ENCODE results near the gene DNAJB8. TPM values are rescaled to one million over a fixed set of nuclear protein-coding genes. Genes with fewer than 3 reads are reported as not detected.

Gene DNAJB8
- total RNA-seq, 4 donors from 2014 or later = not detected

DNA sequence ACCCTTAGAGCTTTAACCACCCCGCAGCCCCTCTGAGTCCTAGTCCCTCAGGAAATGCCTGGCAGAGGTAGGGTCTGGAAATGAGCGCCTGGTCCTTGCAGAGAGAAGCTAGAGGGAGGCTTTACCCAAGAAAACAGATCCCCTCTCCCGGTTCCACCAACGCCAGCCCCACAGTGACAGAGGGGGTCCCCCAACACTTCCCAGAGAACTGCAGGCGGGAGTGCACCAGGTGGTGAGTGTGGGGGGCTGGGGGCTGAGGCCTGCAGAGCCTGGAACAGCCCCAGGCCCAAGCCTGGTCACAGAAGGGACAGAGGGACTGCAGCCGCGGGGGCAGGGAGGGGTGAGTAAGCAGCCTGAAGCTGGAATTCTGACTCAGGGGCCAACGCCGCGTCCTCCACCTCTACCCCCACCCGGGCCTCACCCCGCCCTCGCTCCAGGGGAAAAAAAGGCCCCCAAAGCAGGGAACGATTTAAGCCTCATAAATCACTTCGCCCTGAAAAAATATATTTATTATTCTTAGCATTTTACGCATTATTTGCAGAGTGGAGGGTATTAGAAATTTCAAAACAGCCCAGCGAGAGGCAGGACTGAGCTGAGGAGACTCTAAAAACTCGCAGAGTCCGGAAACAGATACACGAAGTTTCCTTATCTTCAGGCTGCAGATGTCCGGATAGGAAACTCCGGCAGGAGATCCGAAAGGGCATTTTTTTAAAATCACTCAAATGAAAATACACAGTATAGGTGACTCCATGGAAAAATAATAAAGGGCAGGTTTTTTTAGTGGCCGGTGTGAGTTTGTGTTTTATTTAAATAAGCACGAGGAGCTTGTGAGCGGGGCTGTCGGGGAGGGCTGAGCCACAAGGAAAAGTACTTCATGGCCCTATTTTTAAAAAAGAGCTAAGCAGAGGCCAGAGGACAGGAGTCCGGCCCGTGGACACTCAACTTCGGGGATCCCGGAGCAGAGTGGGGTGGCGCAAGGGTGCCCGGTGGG is 16.3 kb upstream of the DNAJB8 start:
- Histone ChIP-seq H3K9me3 (no peaks in the 10 kb centered on the region), H3K27ac (peak overlapping the region; percentile 14 to 60 (median 46)), H3K4me3 (peak overlapping the region; percentile 20 to 68 (median 66)), H3K36me3 (no peaks in the 10 kb centered on the region), H3K27me3 (peaks cover 59 to 84% (median 68%) of the 10 kb centered on the region in 3 donors), H3K4me1 (peaks cover 0 to 17% of the 10 kb centered on the region in 2 donors)
- in situ Hi-C loops (cut with MboI; ENCODE audit: low sequenced_read_pairs in 4 of 4) (loop anchor here in 1 of 4 donors (25.0 kb wide), 1 partner anchor 396 kb away; no protein-coding TSS in a partner anchor), intact Hi-C loops (cut with DNase I; ENCODE audit: low total_unique reads) (loop anchor here (10.0 kb wide), 1 partner anchor 92 kb away; no protein-coding TSS in a partner anchor)
- ATAC-seq = peak; percentile 39 to 45
- no peak for DNase-seq
- TF ChIP-seq, protein P1, sequence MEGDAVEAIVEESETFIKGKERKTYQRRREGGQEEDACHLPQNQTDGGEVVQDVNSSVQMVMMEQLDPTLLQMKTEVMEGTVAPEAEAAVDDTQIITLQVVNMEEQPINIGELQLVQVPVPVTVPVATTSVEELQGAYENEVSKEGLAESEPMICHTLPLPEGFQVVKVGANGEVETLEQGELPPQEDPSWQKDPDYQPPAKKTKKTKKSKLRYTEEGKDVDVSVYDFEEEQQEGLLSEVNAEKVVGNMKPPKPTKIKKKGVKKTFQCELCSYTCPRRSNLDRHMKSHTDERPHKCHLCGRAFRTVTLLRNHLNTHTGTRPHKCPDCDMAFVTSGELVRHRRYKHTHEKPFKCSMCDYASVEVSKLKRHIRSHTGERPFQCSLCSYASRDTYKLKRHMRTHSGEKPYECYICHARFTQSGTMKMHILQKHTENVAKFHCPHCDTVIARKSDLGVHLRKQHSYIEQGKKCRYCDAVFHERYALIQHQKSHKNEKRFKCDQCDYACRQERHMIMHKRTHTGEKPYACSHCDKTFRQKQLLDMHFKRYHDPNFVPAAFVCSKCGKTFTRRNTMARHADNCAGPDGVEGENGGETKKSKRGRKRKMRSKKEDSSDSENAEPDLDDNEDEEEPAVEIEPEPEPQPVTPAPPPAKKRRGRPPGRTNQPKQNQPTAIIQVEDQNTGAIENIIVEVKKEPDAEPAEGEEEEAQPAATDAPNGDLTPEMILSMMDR (IDR thresholded peaks at IDR 0.05 in 4 of 5, conservative IDR thresholded peaks at IDR 0.05 in 1 of 5) = no peak
- no peak for TF ChIP-seq POLR2A (IDR thresholded peaks at IDR 0.05)

DNA sequence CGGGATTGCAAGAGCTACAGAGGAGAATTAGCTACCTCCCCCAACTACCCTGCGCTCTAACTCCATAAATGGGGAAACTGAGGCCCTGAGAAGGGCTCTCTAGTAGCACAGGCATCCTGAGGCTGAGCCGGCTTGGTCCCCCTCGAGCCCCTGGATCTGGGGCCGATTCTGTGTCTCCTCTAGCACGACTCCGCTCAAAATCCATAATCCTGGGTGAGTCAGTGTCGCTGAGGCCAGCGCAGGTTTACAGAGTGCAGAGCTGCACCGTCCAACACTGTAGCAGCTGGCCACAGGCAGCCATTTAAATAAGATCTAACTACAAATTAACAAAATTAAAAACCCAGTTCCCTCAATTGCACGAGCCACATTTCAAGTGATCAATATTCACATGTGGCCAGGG is 15.5 kb upstream of the DNAJB8 start:
- H3K36me3 ChIP-seq = no peaks in the 10 kb centered on the region
- H3K4me1 ChIP-seq = peaks cover 0 to 9% of the 10 kb centered on the region in 2 donors
- DNase-seq (no peak), ATAC-seq (no peak)
- H3K9me3 ChIP-seq = no peaks in the 10 kb centered on the region
- H3K27ac ChIP-seq = peak overlapping the region in 3 of 4 donors; percentile 3 to 15 (median 12)
- TF ChIP-seq, protein P1 (IDR thresholded peaks at IDR 0.05 in 4 of 5, conservative IDR thresholded peaks at IDR 0.05 in 1 of 5) = no peak
- TF ChIP-seq POLR2A (IDR thresholded peaks at IDR 0.05) = no peak
- intact Hi-C loops (cut with DNase I; ENCODE audit: low total_unique reads) (loop anchor here (10.0 kb wide), 1 partner anchor 93 kb away; no protein-coding TSS in a partner anchor), in situ Hi-C loops (cut with MboI; ENCODE audit: low sequenced_read_pairs in 4 of 4) (loop anchor here in 1 of 4 donors (25.0 kb wide), 1 partner anchor 395 kb away; no protein-coding TSS in a partner anchor)
- peaks cover 54 to 77% (median 60%) of the 10 kb centered on the region in 3 donors for H3K27me3 ChIP-seq
- peak overlapping the region in 1 of 4 donors; percentile 66 for H3K4me3 ChIP-seq

DNA sequence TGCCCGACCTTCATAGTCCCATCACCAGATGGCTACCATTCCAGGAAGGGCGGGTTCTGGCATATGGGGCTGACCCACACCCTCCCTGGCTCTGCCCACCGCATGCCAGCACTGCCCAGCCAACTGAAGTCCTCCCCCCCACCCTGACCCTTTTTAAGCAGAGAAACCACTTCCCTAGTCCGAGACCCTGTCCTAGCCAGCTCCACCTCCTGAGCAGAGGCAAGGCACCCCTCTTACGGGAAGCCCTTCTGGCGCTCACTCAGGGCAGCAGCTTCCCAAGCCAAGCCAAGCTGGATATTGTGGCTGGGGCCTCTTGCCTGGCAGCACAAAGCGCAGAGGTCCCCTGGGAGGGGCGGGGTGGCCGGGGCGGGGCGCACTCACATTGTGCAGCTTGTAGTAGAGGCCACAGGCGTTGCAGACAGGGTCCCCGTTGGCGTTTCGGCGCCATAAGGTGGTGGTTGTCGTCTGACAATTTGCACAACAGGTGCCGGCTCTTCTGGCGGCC is 14.8 kb upstream of the DNAJB8 start:
- DNase-seq (no peak), ATAC-seq (peak; percentile 24 to 30)
- no peak for TF ChIP-seq POLR2A (IDR thresholded peaks at IDR 0.05)
- TF ChIP-seq, protein P1 (IDR thresholded peaks at IDR 0.05 in 4 of 5, conservative IDR thresholded peaks at IDR 0.05 in 1 of 5) = no peak
- Histone ChIP-seq H3K27ac (peak overlapping the region in 2 of 4 donors; percentile 3 to 20), H3K9me3 (no peaks in the 10 kb centered on the region), H3K36me3 (no peaks in the 10 kb centered on the region), H3K27me3 (peaks cover 47 to 70% (median 53%) of the 10 kb centered on the region in 3 donors), H3K4me3 (no peak overlapping the region), H3K4me1 (peaks cover 0 to 2% of the 10 kb centered on the region in 2 donors)
- in situ Hi-C loops (cut with MboI; ENCODE audit: low sequenced_read_pairs in 4 of 4) (loop anchor here in 1 of 4 donors (25.0 kb wide), 1 partner anchor 394 kb away; no protein-coding TSS in a partner anchor), intact Hi-C loops (cut with DNase I; ENCODE audit: low total_unique reads) (loop anchor here (10.0 kb wide), 1 partner anchor 93 kb away; no protein-coding TSS in a partner anchor)

DNA sequence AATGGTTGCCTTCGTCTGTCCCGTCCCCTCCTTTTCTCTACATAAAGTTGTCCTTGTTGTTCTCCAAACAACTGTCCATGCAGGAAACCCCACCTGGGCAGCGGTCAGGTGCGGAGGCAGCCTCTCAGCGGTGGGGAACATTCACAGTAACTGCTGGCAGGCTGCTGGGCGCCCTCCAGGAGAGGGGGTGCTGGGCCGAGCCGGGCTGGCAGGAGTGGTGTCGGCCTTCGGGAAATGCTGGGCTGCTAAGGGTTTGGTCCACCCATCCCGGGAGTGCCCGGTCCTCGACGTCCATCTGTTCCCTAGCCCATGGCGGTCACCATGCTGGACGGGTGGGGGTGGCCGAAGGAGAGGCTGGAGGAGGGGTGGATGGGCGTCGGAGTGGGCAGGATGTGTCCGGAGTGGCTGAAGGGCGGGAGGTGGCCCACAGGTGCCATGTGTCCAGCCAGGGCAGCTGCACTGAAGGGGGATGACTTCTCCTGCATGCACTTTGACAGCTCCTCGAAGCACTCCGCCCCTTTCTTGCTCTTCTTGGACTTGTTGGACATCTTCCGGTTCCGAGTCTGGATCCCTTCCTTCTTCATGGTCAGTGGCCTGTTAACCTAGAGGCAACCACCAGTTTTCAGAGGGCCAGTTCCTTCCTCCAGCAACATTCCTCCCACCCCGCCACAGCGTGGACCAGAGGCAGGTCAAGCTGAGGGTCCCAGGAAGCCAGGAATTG is 14.2 kb upstream of the DNAJB8 start:
- DNase-seq = no peak
- intact Hi-C loops (cut with DNase I; ENCODE audit: low total_unique reads) = loop anchor here (10.0 kb wide), 1 partner anchor 94 kb away; no protein-coding TSS in a partner anchor
- ATAC-seq = no peak
- H3K27ac ChIP-seq = peak overlapping the region in 1 of 4 donors; percentile 20
- no peaks in the 10 kb centered on the region for H3K4me1 ChIP-seq
- no peaks in the 10 kb centered on the region for H3K9me3 ChIP-seq
- TF ChIP-seq, protein P1 (IDR thresholded peaks at IDR 0.05 in 4 of 5, conservative IDR thresholded peaks at IDR 0.05 in 1 of 5) = no peak
- TF ChIP-seq POLR2A (IDR thresholded peaks at IDR 0.05) = no peak
- in situ Hi-C loops (cut with MboI; ENCODE audit: low sequenced_read_pairs in 4 of 4) = loop anchor here in 1 of 4 donors (25.0 kb wide), 1 partner anchor 394 kb away; no protein-coding TSS in a partner anchor
- no peak overlapping the region for H3K4me3 ChIP-seq
- peaks cover 42 to 64% (median 47%) of the 10 kb centered on the region in 3 donors for H3K27me3 ChIP-seq
- no peaks in the 10 kb centered on the region for H3K36me3 ChIP-seq
